Omental fat pad (tissue), 4 donors: ENCODE results near the gene CEACAM5. TPM values are rescaled to one million over a fixed set of nuclear protein-coding genes. Genes with fewer than 3 reads are reported as not detected.
"Not testable (repeated sequence)": the region's sequence is repeated elsewhere in the genome, so short reads cannot be mapped to it uniquely, and the experiment has no call there.

Experiments used
- ATAC-seq: fragments of 150-250 bp; one replicate; pipeline ENCODE4 v1.9.1; 2016; ENCODE audit warnings: mild to moderate bottlenecking, moderate library complexity; ENCODE audit not compliant: low FRiP score
- DNase-seq: peaks from one replicate; pipeline ENCODE4 v3.0.0-alpha.2; 2019; ENCODE audit warnings: low spot score
- CTCF ChIP-seq, 3 donors: fragments of 450-650 bp; IDR thresholded peaks; one replicate each; pipeline ENCODE4 v1.5.1; 2016 to 2017; ENCODE audit warnings: antibody characterized with exemption in 3 of 3, mild to moderate bottlenecking in 3 of 3, moderate library complexity in 2 of 3
- total RNA-seq, 4 donors: library from RNA; depleted of rRNA; stranded (reverse); fragments of >200 nt; gene quantifications; one replicate each; pipeline ENCODE4 v1.1.0, GENCODE V29; 2016

CEACAM5 gene
- total RNA-seq, 4 donors from 2014 or later: not detected

- peak; percentile 39 for ATAC-seq
- no peak for DNase-seq
- TF ChIP-seq CTCF (IDR thresholded peaks at IDR 0.05): no peak
These were observed 1.5 kb upstream of the CEACAM5 start for GRCh38 chr19:41706741-41707501.

GRCh38 chr19:41707502-41707812 is 969 bp upstream of the CEACAM5 start:
- DNase-seq: no peak
- ATAC-seq: no peak
- no peak for TF ChIP-seq CTCF (IDR thresholded peaks at IDR 0.05)

- DNase-seq (no peak), ATAC-seq (no peak)
- no peak for TF ChIP-seq CTCF (IDR thresholded peaks at IDR 0.05)
These were observed 505 bp upstream of the CEACAM5 start for GRCh38 chr19:41707871-41708371.

- not testable (repeated sequence) for ATAC-seq, DNase-seq
These were observed 1.1 kb downstream of the CEACAM5 start for GRCh38 chr19:41709516-41709915.

GRCh38 chr19:41709951-41710645 is 1.7 kb downstream of the CEACAM5 start:
- no peak for TF ChIP-seq CTCF (IDR thresholded peaks at IDR 0.05)
- DNase-seq (no peak), ATAC-seq (no peak)

GRCh38 chr19:41711376-41712261 is 3.2 kb downstream of the CEACAM5 start:
- TF ChIP-seq CTCF (IDR thresholded peaks at IDR 0.05): no peak
- ATAC-seq (no peak), DNase-seq (no peak)

GRCh38 chr19:41714598-41714997 is 6.2 kb downstream of the CEACAM5 start:
- ATAC-seq (no peak), DNase-seq (no peak)
- TF ChIP-seq CTCF (IDR thresholded peaks at IDR 0.05): no peak
